D721Med (cell line): ENCODE measurements around the gene THSD4.

Source experiments
- DNase-seq: peaks from one replicate; pipeline ENCODE4 v3.0.0; 2011; ENCODE audit warnings: low spot score; ENCODE audit not compliant: insufficient read length
- FAIRE-seq: peaks from 2 replicates; lab custom pipeline; 2011; peaks lifted over from hg19 to GRCh38; lab: Jason Lieb, UNC
- CTCF ChIP-seq: IDR thresholded peaks from 2 replicates; pipeline ENCODE4 v1.5.1; 2012; ENCODE audit warnings: mild to moderate bottlenecking, control low read depth; ENCODE audit not compliant: insufficient read depth; ENCODE audit errors: missing control alignments

The THSD4 gene

DNA sequence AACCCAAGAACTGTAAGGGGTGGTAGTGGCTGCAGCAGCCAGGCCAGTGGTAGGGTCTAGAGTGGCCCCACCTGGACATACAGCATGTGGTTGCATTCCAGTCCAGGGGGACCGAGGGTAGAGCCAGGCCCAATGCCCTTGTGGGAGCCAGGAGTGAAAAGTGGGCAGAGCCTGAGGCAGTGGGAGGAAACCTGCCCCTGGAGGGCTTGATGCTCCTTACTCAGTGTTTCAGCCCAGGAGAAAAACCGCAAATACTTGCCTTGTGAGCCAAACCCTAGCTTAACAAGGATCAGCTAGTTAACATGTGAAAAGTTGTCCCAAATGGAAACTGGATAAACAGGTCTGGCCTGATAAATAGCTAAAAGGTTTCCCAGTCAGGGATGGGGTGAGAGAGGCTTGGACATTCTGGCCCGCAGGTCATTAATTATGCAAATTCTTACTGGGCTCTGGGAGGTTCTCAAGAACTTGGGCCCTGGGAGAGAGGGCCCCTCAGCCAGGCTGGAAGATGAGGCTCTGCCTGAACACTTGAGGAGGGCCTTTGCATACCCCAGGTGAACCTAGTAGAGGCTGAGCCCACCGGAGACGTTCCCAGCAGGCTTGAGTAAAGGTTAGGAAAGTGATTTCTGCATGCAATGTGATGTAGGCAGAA, 222.1 kb downstream of the THSD4 start:
- no peak for TF ChIP-seq CTCF
- DNase-seq (no peak), FAIRE-seq (no peak)

DNA sequence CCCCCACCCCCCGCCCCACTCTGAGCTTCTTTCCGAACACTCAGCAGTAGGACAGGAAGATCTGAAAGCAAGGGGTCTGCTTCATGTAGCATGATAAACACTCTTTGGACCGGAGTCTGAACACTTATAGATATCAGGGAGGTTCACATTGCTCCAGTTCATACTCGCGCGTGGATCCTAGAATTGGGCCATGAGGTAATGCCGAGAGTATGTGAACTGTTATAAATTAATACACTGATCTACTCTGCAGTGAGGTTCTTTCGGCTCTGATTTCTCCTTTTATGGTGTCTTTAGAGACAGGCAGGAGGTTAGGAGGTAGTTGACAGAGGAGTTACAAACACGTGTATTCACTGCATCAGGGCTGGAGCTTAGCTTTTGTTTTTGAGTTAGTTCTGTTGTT, 223.0 kb downstream of the THSD4 start:
- FAIRE-seq: no peak
- DNase-seq: no peak
- no peak for TF ChIP-seq CTCF

- no peak for TF ChIP-seq CTCF
- no peak for FAIRE-seq
- DNase-seq: no peak
These were observed 223.7 kb downstream of the THSD4 start for GRCh38 chr15:71338827-71339542.

- TF ChIP-seq CTCF: no peak
- DNase-seq (no peak), FAIRE-seq (no peak)
These were observed 226.7 kb downstream of the THSD4 start for GRCh38 chr15:71341811-71342550.

GRCh38 chr15:71342658-71343057, 227.4 kb downstream of the THSD4 start:
- FAIRE-seq (no peak), DNase-seq (no peak)
- TF ChIP-seq CTCF: no peak

DNA sequence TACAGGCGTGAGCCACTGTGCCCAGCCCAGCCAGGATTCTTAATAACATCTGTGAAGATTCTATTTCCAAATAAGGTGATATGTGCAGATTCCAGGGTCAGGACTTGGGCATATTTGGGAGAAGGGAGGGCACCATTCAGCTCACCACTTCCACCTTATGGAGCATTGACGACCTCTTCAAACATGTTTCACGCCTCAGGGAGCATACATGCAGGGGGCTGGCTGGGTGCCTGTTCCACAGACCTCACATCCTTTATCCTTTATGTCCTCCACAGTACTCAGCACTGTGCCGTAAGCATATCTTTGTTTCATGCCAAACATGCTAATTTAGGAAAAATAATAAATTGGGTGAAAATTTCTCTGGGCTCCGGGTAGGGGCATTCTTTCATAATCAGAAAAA, 229.0 kb downstream of the THSD4 start:
- TF ChIP-seq CTCF: no peak
- FAIRE-seq (no peak), DNase-seq (no peak)
